Trophoblast cell (in vitro differentiated cells and primary cell): Measurements from ENCODE around the gene RBP4.

Experiments
- DNase-seq, 2 donors: peaks; one replicate each; pipeline ENCODE4 v3.0.0-alpha.2; 2016
- H2AFZ ChIP-seq: 2 replicates; pipeline ENCODE4 v1.6.1; 2013; ENCODE audit warnings: low read length, moderate library complexity, mild to moderate bottlenecking; ENCODE audit not compliant: insufficient read depth, poor library complexity
- H2AK5ac ChIP-seq: 2 replicates; pipeline ENCODE4 v1.6.1; 2013; ENCODE audit warnings: mild to moderate bottlenecking, low read length
- H2BK120ac ChIP-seq: 2 replicates; pipeline ENCODE4 v1.6.1; 2013; ENCODE audit warnings: low read length, mild to moderate bottlenecking, moderate library complexity; ENCODE audit not compliant: insufficient read depth, poor library complexity
- H2BK12ac ChIP-seq: 2 replicates; pipeline ENCODE4 v1.6.1; 2013; ENCODE audit warnings: mild to moderate bottlenecking, low read length, moderate library complexity
- H2BK5ac ChIP-seq: 2 replicates; pipeline ENCODE4 v1.6.1; 2013; ENCODE audit warnings: low read length, low read depth, moderate library complexity, mild to moderate bottlenecking; ENCODE audit not compliant: poor library complexity
- H3K14ac ChIP-seq: 2 replicates; pipeline ENCODE4 v1.6.1; 2013; ENCODE audit warnings: mild to moderate bottlenecking, low read length
- H3K18ac ChIP-seq: 2 replicates; pipeline ENCODE4 v1.6.1; 2013; ENCODE audit warnings: mild to moderate bottlenecking, low read length
- H3K23ac ChIP-seq: 2 replicates; pipeline ENCODE4 v1.6.1; 2013; ENCODE audit warnings: low read length
- H3K27ac ChIP-seq: 2 replicates; pipeline ENCODE4 v1.5.1; 2013; ENCODE audit warnings: low read depth, mild to moderate bottlenecking, inconsistent platforms, low read length, moderate library complexity
- H3K27me3 ChIP-seq: 2 replicates; pipeline ENCODE4 v1.6.1; 2013; ENCODE audit warnings: inconsistent platforms, mild to moderate bottlenecking, low read length, moderate library complexity; ENCODE audit not compliant: insufficient read depth
- H3K36me3 ChIP-seq, 2 experiments: 1 replicate in 1 of 2; 2 replicates in 1 of 2; pipeline ENCODE4 v1.6.1; 2013; ENCODE audit warnings: low read length in 2 of 2, mild to moderate bottlenecking in 2 of 2, moderate library complexity in 1 of 2; ENCODE audit not compliant: insufficient read depth in 2 of 2, control insufficient read depth in 1 of 2
- H3K4ac ChIP-seq: 2 replicates; pipeline ENCODE4 v1.6.1; 2013; ENCODE audit warnings: low read depth, mild to moderate bottlenecking, low read length, moderate library complexity
- H3K4me1 ChIP-seq, 2 experiments: 1 replicate in 1 of 2; 2 replicates in 1 of 2; pipeline ENCODE4 v1.6.1; 2013; ENCODE audit warnings: low read length in 2 of 2, mild to moderate bottlenecking in 2 of 2, moderate library complexity in 1 of 2; ENCODE audit not compliant: insufficient read depth in 2 of 2, control insufficient read depth in 1 of 2
- H3K4me2 ChIP-seq: 2 replicates; pipeline ENCODE4 v1.6.1; 2013; ENCODE audit warnings: inconsistent platforms, mild to moderate bottlenecking, low read length, moderate library complexity
- H3K4me3 ChIP-seq: 2 replicates; pipeline ENCODE4 v1.5.1; 2013; ENCODE audit warnings: mild to moderate bottlenecking, low read depth, low read length, inconsistent platforms
- H3K79me1 ChIP-seq: one replicate; pipeline ENCODE4 v1.6.1; 2013; ENCODE audit warnings: low read length
- H3K79me2 ChIP-seq: 2 replicates; pipeline ENCODE4 v1.6.1; 2013; ENCODE audit warnings: low read length, mild to moderate bottlenecking; ENCODE audit not compliant: control insufficient read depth, insufficient read depth, poor library complexity
- H3K9ac ChIP-seq: 2 replicates; pipeline ENCODE4 v1.6.1; 2013; ENCODE audit warnings: mild to moderate bottlenecking, low read length
- H3K9me3 ChIP-seq: 2 replicates; pipeline ENCODE4 v1.6.1; 2013; ENCODE audit warnings: low read depth, mild to moderate bottlenecking, control low read depth, inconsistent platforms, low read length; ENCODE audit not compliant: insufficient read depth
- H4K12ac ChIP-seq: 2 replicates; pipeline ENCODE4 v1.6.1; 2013; ENCODE audit warnings: low read depth, mild to moderate bottlenecking, low read length, moderate library complexity
- H4K8ac ChIP-seq: 2 replicates; pipeline ENCODE4 v1.6.1; 2013; ENCODE audit warnings: low read depth, mild to moderate bottlenecking, low read length, moderate library complexity
- H4K91ac ChIP-seq: one replicate; pipeline ENCODE4 v1.6.1; 2013; ENCODE audit warnings: low read depth, mild to moderate bottlenecking, low read length, moderate library complexity
- WGBS: extraction: QIAGEN DNeasy Blood & Tissue Kit; methylation state at CpG from one replicate; pipeline ENCODE4 v1.1.7; 2013; ENCODE audit warnings: missing lambda C conversion rate; ENCODE audit not compliant: insufficient read length, insufficient coverage; ENCODE audit errors: extremely low coverage; 5-methylcytosine and 5-hydroxymethylcytosine counted together

RBP4 gene

DNA sequence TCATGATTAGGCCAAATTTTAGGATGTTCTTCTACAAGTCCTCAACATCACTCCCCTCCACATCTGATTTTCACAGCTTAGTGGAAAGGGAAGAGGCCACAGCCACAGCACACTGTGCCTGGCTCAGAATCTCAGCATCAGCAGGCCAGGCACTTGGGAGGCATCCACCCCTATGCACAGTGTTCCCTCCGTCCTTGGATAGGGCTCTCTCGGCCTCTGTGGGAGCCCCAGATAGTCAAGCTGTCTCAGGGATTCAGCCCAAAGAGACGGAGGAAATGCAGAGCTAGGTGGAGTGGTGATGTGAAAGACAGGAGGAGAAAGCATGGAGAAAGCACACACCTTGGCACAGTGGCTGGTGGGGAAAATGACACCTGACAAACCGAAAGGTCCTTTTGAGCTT, 1.3 kb downstream of the RBP4 start:
- Histone ChIP-seq H3K4me2 (no peak overlapping the region), H3K4ac (no peak overlapping the region), H4K8ac (no peak overlapping the region), H2AK5ac (no peak overlapping the region), H3K4me3 (no peak overlapping the region), H3K23ac (no peak overlapping the region), H3K9me3 (peaks cover 5% of the 10 kb centered on the region), H2BK5ac (no peak overlapping the region), H3K4me1 (peaks cover 17% of the 10 kb centered on the region in 2 experiments), H3K36me3 (no peaks in the 10 kb centered on the region), H2BK12ac (no peak overlapping the region), H3K79me2 (no peaks in the 10 kb centered on the region), H3K27me3 (peaks cover 26% of the 10 kb centered on the region), H2AFZ (no peak overlapping the region), H3K27ac (no peak overlapping the region), H4K91ac (no peak overlapping the region), H3K14ac (no peak overlapping the region), H3K18ac (no peak overlapping the region), H3K79me1 (no peaks in the 10 kb centered on the region), H3K9ac (no peak overlapping the region), H2BK120ac (no peak overlapping the region), H4K12ac (no peak overlapping the region)
- no peak for DNase-seq
- WGBS = no CpG with 5 or more reads among the region's 4 CpGs

DNA sequence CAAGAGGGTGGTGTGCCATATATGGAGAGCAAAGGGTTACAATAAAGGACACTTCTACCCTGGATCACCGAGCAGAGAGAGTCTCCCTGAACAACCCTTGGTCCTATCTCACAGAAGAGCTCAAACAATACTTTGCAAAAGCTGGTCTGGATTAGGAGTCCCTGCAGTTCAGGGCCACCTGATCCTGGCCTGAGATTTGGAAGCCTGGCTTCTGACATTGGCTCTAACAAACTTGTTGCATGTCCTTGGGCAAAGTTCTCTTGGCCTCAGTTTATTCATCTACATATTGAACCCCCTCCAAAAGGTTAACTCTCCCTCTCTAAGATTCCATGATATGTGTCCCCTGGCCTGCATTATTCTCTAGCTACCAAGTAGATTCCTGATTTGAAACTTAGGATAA, 1.7 kb downstream of the RBP4 start:
- Histone ChIP-seq H3K27me3 (peaks cover 26% of the 10 kb centered on the region), H4K8ac (no peak overlapping the region), H4K91ac (no peak overlapping the region), H3K36me3 (no peaks in the 10 kb centered on the region), H3K79me2 (no peaks in the 10 kb centered on the region), H3K18ac (no peak overlapping the region), H3K14ac (no peak overlapping the region), H2BK5ac (no peak overlapping the region), H3K9ac (no peak overlapping the region), H3K27ac (no peak overlapping the region), H3K9me3 (peaks cover 5% of the 10 kb centered on the region), H3K4me2 (no peak overlapping the region), H2BK12ac (no peak overlapping the region), H3K23ac (no peak overlapping the region), H2AFZ (no peak overlapping the region), H3K4me3 (no peak overlapping the region), H2AK5ac (no peak overlapping the region), H3K4me1 (peaks cover 17% of the 10 kb centered on the region in 2 experiments), H2BK120ac (no peak overlapping the region), H4K12ac (no peak overlapping the region), H3K79me1 (no peaks in the 10 kb centered on the region), H3K4ac (no peak overlapping the region)
- DNase-seq = no peak
- no CpG with 5 or more reads among the region's 1 CpG for WGBS

DNA sequence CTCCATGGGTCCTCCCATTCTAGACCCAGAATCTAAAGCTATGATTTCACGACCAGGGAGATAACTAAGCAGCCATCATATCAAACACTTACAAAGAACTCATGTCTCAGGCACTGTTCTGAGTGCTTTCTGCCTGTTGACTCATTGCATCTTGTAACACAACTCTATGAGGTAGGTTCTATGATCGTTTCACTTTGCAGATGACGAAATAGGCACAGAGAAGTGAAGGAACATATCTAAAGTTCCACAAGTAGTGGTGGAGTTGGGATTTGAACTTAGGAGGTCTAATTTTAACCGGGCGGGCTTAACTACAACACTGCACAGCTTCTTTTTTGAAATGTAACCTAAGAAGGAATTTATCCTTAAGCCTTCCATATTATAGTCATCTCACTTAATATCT, 2.9 kb downstream of the RBP4 start:
- peak in 1 of 2 donors; percentile 27 for DNase-seq
- no peak overlapping the region for H3K4me2 ChIP-seq
- H3K18ac ChIP-seq = no peak overlapping the region
- H2BK5ac ChIP-seq = no peak overlapping the region
- no peak overlapping the region for H2AK5ac ChIP-seq
- H3K79me1 ChIP-seq = no peaks in the 10 kb centered on the region
- no peak overlapping the region for H3K4ac ChIP-seq
- H3K14ac ChIP-seq = no peak overlapping the region
- H3K36me3 ChIP-seq = no peaks in the 10 kb centered on the region
- H2BK12ac ChIP-seq = no peak overlapping the region
- H4K12ac ChIP-seq = no peak overlapping the region
- peaks cover 17% of the 10 kb centered on the region in 2 experiments for H3K4me1 ChIP-seq
- no peak overlapping the region for H2BK120ac ChIP-seq
- peaks cover 26% of the 10 kb centered on the region for H3K27me3 ChIP-seq
- H3K79me2 ChIP-seq = no peaks in the 10 kb centered on the region
- no peak overlapping the region for H2AFZ ChIP-seq
- peaks cover 5% of the 10 kb centered on the region for H3K9me3 ChIP-seq
- H3K9ac ChIP-seq = no peak overlapping the region
- no peak overlapping the region for H3K23ac ChIP-seq
- no peak overlapping the region for H3K4me3 ChIP-seq
- H4K91ac ChIP-seq = no peak overlapping the region
- no peak overlapping the region for H3K27ac ChIP-seq
- H4K8ac ChIP-seq = no peak overlapping the region
- WGBS = no CpG with 5 or more reads among the region's 5 CpGs

DNA sequence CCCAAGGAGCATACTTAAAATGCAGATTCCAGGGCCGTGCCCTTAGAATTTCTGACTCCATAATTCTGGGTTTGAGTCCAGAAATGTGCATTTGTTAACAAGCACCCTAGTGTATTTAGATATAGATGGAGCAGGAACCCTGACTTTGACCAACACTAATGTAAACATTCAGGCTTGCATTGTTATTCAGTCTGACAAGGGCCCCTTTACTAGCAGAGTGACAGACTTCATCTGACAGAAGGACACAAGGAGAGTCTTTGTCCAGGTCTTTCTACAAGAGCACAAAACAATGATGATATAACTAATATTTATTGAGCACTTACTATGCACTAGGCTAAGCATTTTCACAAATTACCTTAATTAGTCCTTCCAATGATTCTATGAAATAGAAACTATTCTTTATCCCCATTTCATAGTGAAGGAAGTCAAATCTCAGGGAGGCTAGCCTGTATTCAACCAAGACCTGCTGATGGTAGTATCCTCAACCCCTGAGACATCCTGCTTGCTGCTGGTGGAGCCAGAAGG, 3.9 kb downstream of the RBP4 start:
- no peak overlapping the region for H2AFZ ChIP-seq
- no peak overlapping the region for H4K8ac ChIP-seq
- no peak overlapping the region for H3K9ac ChIP-seq
- no peak overlapping the region for H3K23ac ChIP-seq
- no CpG with 5 or more reads among the region's 1 CpG for WGBS
- H4K12ac ChIP-seq = no peak overlapping the region
- no peak overlapping the region for H2BK12ac ChIP-seq
- no peak overlapping the region for H3K27ac ChIP-seq
- no peaks in the 10 kb centered on the region for H3K79me1 ChIP-seq
- no peak overlapping the region for H2BK120ac ChIP-seq
- peaks cover 5% of the 10 kb centered on the region for H3K9me3 ChIP-seq
- no peak overlapping the region for H3K4me2 ChIP-seq
- H3K4ac ChIP-seq = no peak overlapping the region
- H4K91ac ChIP-seq = no peak overlapping the region
- no peak overlapping the region for H2BK5ac ChIP-seq
- H3K36me3 ChIP-seq = no peaks in the 10 kb centered on the region
- no peak overlapping the region for H3K4me3 ChIP-seq
- no peak overlapping the region for H2AK5ac ChIP-seq
- no peak overlapping the region for H3K14ac ChIP-seq
- DNase-seq = no peak
- peaks cover 17% of the 10 kb centered on the region in 2 experiments for H3K4me1 ChIP-seq
- H3K79me2 ChIP-seq = no peaks in the 10 kb centered on the region
- H3K27me3 ChIP-seq = peaks cover 19% of the 10 kb centered on the region
- H3K18ac ChIP-seq = no peak overlapping the region
